HFFc6 (cell line): ENCODE results near the gene PRSS21. TPM values are rescaled to one million over a fixed set of nuclear protein-coding genes. Genes with fewer than 3 reads are reported as not detected.

Source experiments
- DNase-seq: peaks from one replicate; pipeline ENCODE4 v3.0.0-alpha.2; 2018
- H3K27ac Mint-ChIP-seq: 2 replicates; pipeline ENCODE4 v1.8.0; 2020; ENCODE audit warnings: mild to moderate bottlenecking, mixed read lengths
- H3K27me3 Mint-ChIP-seq: 2 replicates; pipeline ENCODE4 v1.8.0; 2021; ENCODE audit warnings: mild to moderate bottlenecking, moderate library complexity, mixed read lengths; ENCODE audit not compliant: insufficient read depth
- H3K36me3 Mint-ChIP-seq: 2 replicates; pipeline ENCODE4 v1.8.0; 2021; ENCODE audit warnings: low read depth, mixed read lengths
- H3K4me1 Mint-ChIP-seq: 2 replicates; pipeline ENCODE4 v1.8.0; 2020; ENCODE audit warnings: low read depth, mixed read lengths
- H3K4me3 Mint-ChIP-seq: 2 replicates; pipeline ENCODE4 v1.8.0; 2020; ENCODE audit warnings: mild to moderate bottlenecking, moderate library complexity, mixed read lengths
- H3K9me3 Mint-ChIP-seq: 2 replicates; pipeline ENCODE4 v1.8.0; 2020; ENCODE audit warnings: mild to moderate bottlenecking, mixed read lengths
- total RNA-seq, 6 experiments: library from RNA; stranded (reverse); fragmentation: NEBNext Ultra II Directional; extraction: Animal tissue kit (Norgen Biotek cat#: 25700); gene quantifications; 2 replicates in 1 of 6; 3 replicates in 5 of 6; pipeline ENCODE4 v1.2.3, GENCODE V29; 2021
- TF ChIP-seq, protein P1 (sequence below): fragments of 200-600 bp; sonication (generic); IDR thresholded peaks from 2 replicates; pipeline ENCODE4 v1.5.0; 2021; ENCODE audit warnings: antibody characterized with exemption, mild to moderate bottlenecking

The PRSS21 gene
- total RNA-seq, 6 experiments from 2014 or later = not detected

DNA sequence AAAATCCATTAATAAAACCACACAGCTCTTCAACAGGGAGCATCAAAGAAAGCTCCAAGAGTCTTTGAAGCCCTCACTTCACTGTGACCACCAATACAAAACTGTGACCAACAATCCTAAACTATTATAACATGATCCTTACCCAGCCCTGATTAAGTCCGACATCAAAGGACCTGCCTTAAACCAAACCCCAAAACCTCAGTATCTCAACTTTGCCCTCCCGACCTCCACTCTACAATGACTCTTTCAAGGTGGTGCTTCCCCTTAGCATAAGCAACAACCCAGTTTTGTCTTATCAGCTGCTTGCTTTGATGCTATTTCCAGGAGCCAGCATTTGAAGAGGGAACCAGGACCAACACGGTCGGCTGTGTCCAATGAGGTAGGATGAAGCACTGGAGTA, 49.4 kb downstream of the PRSS21 start:
- TF ChIP-seq, protein P1, sequence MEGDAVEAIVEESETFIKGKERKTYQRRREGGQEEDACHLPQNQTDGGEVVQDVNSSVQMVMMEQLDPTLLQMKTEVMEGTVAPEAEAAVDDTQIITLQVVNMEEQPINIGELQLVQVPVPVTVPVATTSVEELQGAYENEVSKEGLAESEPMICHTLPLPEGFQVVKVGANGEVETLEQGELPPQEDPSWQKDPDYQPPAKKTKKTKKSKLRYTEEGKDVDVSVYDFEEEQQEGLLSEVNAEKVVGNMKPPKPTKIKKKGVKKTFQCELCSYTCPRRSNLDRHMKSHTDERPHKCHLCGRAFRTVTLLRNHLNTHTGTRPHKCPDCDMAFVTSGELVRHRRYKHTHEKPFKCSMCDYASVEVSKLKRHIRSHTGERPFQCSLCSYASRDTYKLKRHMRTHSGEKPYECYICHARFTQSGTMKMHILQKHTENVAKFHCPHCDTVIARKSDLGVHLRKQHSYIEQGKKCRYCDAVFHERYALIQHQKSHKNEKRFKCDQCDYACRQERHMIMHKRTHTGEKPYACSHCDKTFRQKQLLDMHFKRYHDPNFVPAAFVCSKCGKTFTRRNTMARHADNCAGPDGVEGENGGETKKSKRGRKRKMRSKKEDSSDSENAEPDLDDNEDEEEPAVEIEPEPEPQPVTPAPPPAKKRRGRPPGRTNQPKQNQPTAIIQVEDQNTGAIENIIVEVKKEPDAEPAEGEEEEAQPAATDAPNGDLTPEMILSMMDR = no peak
- Mint-ChIP-seq H3K9me3 (peaks cover 1% of the 10 kb centered on the region; the same call in 1 of the 2 replicates), H3K27ac (no peak overlapping the region; the same call in 1 of the 2 replicates), H3K4me1 (peaks cover 13% of the 10 kb centered on the region), H3K36me3 (peaks cover under 1% of the 10 kb centered on the region; the same call in 1 of the 2 replicates), H3K27me3 (peaks cover 6% of the 10 kb centered on the region; the same call in 1 of the 2 replicates), H3K4me3 (no peak overlapping the region)
- DNase-seq = no peak

DNA sequence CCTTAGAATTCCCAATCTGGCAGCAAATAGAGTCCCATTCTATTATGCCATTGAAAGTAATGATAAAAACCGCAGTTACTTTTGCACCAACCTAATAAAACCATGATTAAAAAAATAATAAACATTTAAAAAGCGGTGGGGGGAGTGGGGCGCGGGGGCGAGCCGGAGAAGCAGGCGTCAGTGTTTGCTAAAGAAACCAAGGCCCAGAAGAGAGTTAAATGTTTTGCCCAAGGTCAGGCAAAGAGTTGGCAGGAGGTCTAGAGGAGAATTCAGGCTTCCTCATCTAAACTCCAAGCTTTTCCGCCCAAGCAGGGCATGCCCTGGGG, 50.6 kb downstream of the PRSS21 start:
- no peak for DNase-seq
- Mint-ChIP-seq H3K4me1 (peaks cover 14% of the 10 kb centered on the region), H3K27me3 (peaks cover 6% of the 10 kb centered on the region; the same call in 1 of the 2 replicates), H3K27ac (peak overlapping the region; percentile 98), H3K36me3 (no peaks in the 10 kb centered on the region), H3K4me3 (peak overlapping the region; percentile 90), H3K9me3 (no peaks in the 10 kb centered on the region)
- TF ChIP-seq, protein P1 = no peak

DNA sequence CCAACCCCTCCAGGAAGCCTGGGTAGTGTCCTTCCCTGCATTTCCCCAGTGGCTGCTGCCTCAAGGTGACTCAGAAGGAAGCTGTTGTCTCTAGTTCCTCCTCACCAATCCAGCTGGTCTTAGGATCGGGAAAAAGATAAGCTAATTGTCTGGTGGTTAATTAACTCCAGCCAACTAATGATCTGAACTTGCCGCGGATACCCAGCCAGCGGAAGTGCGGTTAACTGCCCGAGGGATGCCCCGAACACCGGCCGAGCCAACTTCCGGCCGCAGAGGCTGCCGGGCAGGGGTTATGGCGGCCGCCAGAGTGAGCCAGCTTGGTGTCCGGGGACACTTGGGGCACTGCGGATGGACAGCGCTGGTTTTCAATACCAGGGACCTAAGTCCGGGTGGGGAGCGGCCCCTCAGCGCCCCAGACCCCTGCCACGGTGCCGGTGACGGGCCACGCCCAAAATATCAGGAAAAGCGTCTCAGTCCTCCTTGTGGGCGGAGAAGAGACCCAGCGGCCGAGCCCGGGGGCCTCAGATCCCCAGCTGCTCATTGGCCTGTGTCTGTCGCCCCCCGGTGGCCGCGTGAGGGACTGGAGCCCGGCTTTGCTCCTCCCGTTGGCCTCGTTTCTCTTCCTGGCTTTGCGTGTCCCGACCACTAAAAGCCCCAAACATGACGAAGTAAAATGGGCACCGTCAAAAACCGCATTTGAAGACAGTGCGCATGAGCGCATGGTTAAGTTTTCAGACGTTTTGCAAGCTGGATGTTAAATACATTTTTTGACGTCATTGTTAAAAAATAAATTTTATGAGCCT, 51.2 kb downstream of the PRSS21 start:
- H3K9me3 Mint-ChIP-seq = no peaks in the 10 kb centered on the region
- peaks cover 6% of the 10 kb centered on the region; the same call in 1 of the 2 replicates for H3K27me3 Mint-ChIP-seq

More for the DNA sequence above, 51.2 kb downstream of the PRSS21 start:
- H3K4me1 Mint-ChIP-seq = peaks cover 19% of the 10 kb centered on the region
- peak overlapping the region; percentile 90 for H3K4me3 Mint-ChIP-seq
- H3K27ac Mint-ChIP-seq = peak overlapping the region; percentile 98
- TF ChIP-seq, protein P1 = peak; percentile 99
- peak; percentile 93 for DNase-seq
- H3K36me3 Mint-ChIP-seq = no peaks in the 10 kb centered on the region

Other genes with a start within 250 kb of the PRSS21 start
- 10 to 100 TPM; 27.1 to 30.9 (median 28.8) TPM for gene KCTD5, start 134.7 kb upstream of the PRSS21 start, total RNA-seq
- under 1 TPM; 0.17 to 0.43 (median 0.31) TPM for gene PRSS27, start 97.0 kb upstream of the PRSS21 start, total RNA-seq
- gene SRRM2, start 64.6 kb upstream of the PRSS21 start, total RNA-seq = 100 to 1,000 TPM; 223 to 317 (median 269) TPM
- gene ELOB, start 40.0 kb upstream of the PRSS21 start, total RNA-seq = 100 to 1,000 TPM; 329 to 403 (median 352) TPM
- gene PRSS33, start 29.7 kb upstream of the PRSS21 start, total RNA-seq = not detected
- not detected for gene PRSS41, start 18.8 kb upstream of the PRSS21 start, total RNA-seq
- under 1 TPM in 4 of 6 experiments, not detected in 2; 0.41 to 0.68 (median 0.46) TPM for gene ZG16B, start 13.1 kb downstream of the PRSS21 start, total RNA-seq
- not detected for gene PRSS22, start 40.9 kb downstream of the PRSS21 start, total RNA-seq
- gene FLYWCH2, start 66.0 kb downstream of the PRSS21 start, total RNA-seq = 10 to 100 TPM; 24.5 to 29.3 (median 26.1) TPM
- gene FLYWCH1, start 94.7 kb downstream of the PRSS21 start, total RNA-seq = 10 to 100 TPM; 30.3 to 34.9 (median 33.7) TPM
- gene KREMEN2, start 147.0 kb downstream of the PRSS21 start, total RNA-seq = not detected
- gene PAQR4, start 152.1 kb downstream of the PRSS21 start, total RNA-seq = 10 to 100 TPM in 5 of 6 experiments, 1 to 10 TPM in 1; 5.7 to 16.5 (median 13.7) TPM
- gene PKMYT1, start 163.2 kb downstream of the PRSS21 start, total RNA-seq = 10 to 100 TPM; 21.1 to 40.8 (median 36.7) TPM
- gene CLDN9, start 195.7 kb downstream of the PRSS21 start, total RNA-seq = not detected
- gene CLDN6, start 200.9 kb downstream of the PRSS21 start, total RNA-seq = under 1 TPM in 1 of 6 experiments, not detected in 5; 0.21 TPM
- gene TNFRSF12A, start 203.1 kb downstream of the PRSS21 start, total RNA-seq = 100 to 1,000 TPM; 392 to 451 (median 429) TPM
- 10 to 100 TPM; 54.6 to 90.3 (median 83.2) TPM for gene HCFC1R1, start 206.7 kb downstream of the PRSS21 start, total RNA-seq
- gene THOC6, start 206.8 kb downstream of the PRSS21 start, total RNA-seq = 10 to 100 TPM; 18.2 to 21.6 (median 19.9) TPM
- gene BICDL2, start 219.7 kb downstream of the PRSS21 start, total RNA-seq = not detected
- under 1 TPM in 3 of 6 experiments, not detected in 3; 0.05 to 0.17 (median 0.07) TPM for gene MMP25, start 229.3 kb downstream of the PRSS21 start, total RNA-seq
- gene IL32, start 248.4 kb downstream of the PRSS21 start, total RNA-seq = 1 to 10 TPM in 5 of 6 experiments, under 1 TPM in 1; 1.00 to 2.3 (median 1.7) TPM